Left lung (tissue), 10 donors: ENCODE results near the gene DNAJC5. TPM values are rescaled to one million over a fixed set of nuclear protein-coding genes. Genes with fewer than 3 reads are reported as not detected.

Experiments
- ATAC-seq: fragments of 200-7000 bp; cut with Tn5 transposase; one replicate; pipeline ENCODE4 v1.9.1; 2020; ENCODE audit warnings: moderate library complexity
- DNase-seq, 4 donors: peaks; one replicate each; pipeline ENCODE4 v3.0.0-alpha.2; 2013 to 2020
- H3K27ac ChIP-seq, 2 donors: fragments of 200-600 bp; sonication (generic) in 1 of 2; one replicate each; pipeline versions ENCODE4 v1.5.0 to v1.8.0; 2020 to 2021
- H3K27me3 ChIP-seq, 2 donors: fragments of 200-600 bp; sonication (generic) in 1 of 2; one replicate each; pipeline versions ENCODE4 v1.5.0 to v1.8.0; 2020 to 2021
- H3K36me3 ChIP-seq, 2 donors: fragments of 200-600 bp; sonication (generic) in 1 of 2; one replicate each; pipeline versions ENCODE4 v1.5.0 to v1.8.0; 2020 to 2021
- H3K4me1 ChIP-seq, 2 donors: fragments of 200-600 bp; one replicate each; pipeline ENCODE4 v1.8.0; 2021
- H3K4me3 ChIP-seq, 2 donors: fragments of 200-600 bp; sonication (generic) in 1 of 2; one replicate each; pipeline versions ENCODE4 v1.5.0 to v1.8.0; 2020 to 2021; ENCODE audit warnings: mild to moderate bottlenecking in 1 of 2
- H3K9me3 ChIP-seq, 2 donors: fragments of 200-600 bp; sonication (generic) in 1 of 2; one replicate each; pipeline versions ENCODE4 v1.5.0 to v1.8.0; 2020 to 2021
- intact Hi-C, 2 donors: fragments of 100-400 bp; cut with DNase I; formaldehyde crosslinking; loops; one replicate each; pipeline versions ENCODE4 v1.11.2 to v1.14.2; 2022
- polyA plus RNA-seq, 6 donors: library from polyadenylated mRNA; unstranded; fragments of 120-200 nt; gene quantifications; one replicate each; pipeline ENCODE4 v1.2.1, GENCODE V29; 2013; ENCODE audit not compliant: insufficient read length in 6 of 6
- total RNA-seq, 2 donors: library from RNA; stranded (reverse); fragmentation: NEBNext Ultra II Directional; extraction: Animal tissue kit (Norgen Biotek cat#: 25700); gene quantifications; one replicate each; pipeline ENCODE4 v1.2.1, GENCODE V29; 2021
- TF ChIP-seq, protein P1 (sequence below), 2 donors: fragments of 200-600 bp; sonication (generic) in 1 of 2; IDR thresholded peaks; one replicate each; pipeline versions ENCODE4 v1.5.0 to v1.8.0; 2021; ENCODE audit warnings: antibody characterized with exemption in 2 of 2
- donor health status: DM: no; HTN: yes; CAD: no.
- donor health status: DM: no; HTN: no; CAD: no.

Gene DNAJC5
- total and polyA plus RNA-seq, 8 donors = 17.5 to 59.5 (median 25.3) TPM

- Histone ChIP-seq H3K27me3 (no peaks in the 10 kb centered on the region), H3K36me3 (peaks cover 0 to 70% of the 10 kb centered on the region in 2 donors), H3K27ac (no peak overlapping the region), H3K4me1 (peaks cover 2 to 6% of the 10 kb centered on the region in 2 donors), H3K9me3 (no peaks in the 10 kb centered on the region), H3K4me3 (no peak overlapping the region)
- ATAC-seq = no peak
- TF ChIP-seq, protein P1, sequence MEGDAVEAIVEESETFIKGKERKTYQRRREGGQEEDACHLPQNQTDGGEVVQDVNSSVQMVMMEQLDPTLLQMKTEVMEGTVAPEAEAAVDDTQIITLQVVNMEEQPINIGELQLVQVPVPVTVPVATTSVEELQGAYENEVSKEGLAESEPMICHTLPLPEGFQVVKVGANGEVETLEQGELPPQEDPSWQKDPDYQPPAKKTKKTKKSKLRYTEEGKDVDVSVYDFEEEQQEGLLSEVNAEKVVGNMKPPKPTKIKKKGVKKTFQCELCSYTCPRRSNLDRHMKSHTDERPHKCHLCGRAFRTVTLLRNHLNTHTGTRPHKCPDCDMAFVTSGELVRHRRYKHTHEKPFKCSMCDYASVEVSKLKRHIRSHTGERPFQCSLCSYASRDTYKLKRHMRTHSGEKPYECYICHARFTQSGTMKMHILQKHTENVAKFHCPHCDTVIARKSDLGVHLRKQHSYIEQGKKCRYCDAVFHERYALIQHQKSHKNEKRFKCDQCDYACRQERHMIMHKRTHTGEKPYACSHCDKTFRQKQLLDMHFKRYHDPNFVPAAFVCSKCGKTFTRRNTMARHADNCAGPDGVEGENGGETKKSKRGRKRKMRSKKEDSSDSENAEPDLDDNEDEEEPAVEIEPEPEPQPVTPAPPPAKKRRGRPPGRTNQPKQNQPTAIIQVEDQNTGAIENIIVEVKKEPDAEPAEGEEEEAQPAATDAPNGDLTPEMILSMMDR (IDR thresholded peaks at IDR 0.05) = no peak
- DNase-seq = peak in 1 of 4 donors; percentile 82
- intact Hi-C loops = no loop called here
These were observed 67.8 kb downstream of the DNAJC5 start for GRCh38 chr20:63962426-63963347.

- H3K27ac ChIP-seq = no peak overlapping the region
- intact Hi-C loops = no loop called here
- ATAC-seq (no peak), DNase-seq (peak in 1 of 4 donors; percentile 76)
- no peaks in the 10 kb centered on the region for H3K27me3 ChIP-seq
- peaks cover 0 to 2% of the 10 kb centered on the region in 2 donors for H3K4me1 ChIP-seq
- H3K4me3 ChIP-seq = no peak overlapping the region
- peaks cover 0 to 72% of the 10 kb centered on the region in 2 donors for H3K36me3 ChIP-seq
- TF ChIP-seq, protein P1 (IDR thresholded peaks at IDR 0.05) = no peak
- H3K9me3 ChIP-seq = no peaks in the 10 kb centered on the region
These were observed 68.4 kb downstream of the DNAJC5 start for GRCh38 chr20:63963348-63963741.

DNA sequence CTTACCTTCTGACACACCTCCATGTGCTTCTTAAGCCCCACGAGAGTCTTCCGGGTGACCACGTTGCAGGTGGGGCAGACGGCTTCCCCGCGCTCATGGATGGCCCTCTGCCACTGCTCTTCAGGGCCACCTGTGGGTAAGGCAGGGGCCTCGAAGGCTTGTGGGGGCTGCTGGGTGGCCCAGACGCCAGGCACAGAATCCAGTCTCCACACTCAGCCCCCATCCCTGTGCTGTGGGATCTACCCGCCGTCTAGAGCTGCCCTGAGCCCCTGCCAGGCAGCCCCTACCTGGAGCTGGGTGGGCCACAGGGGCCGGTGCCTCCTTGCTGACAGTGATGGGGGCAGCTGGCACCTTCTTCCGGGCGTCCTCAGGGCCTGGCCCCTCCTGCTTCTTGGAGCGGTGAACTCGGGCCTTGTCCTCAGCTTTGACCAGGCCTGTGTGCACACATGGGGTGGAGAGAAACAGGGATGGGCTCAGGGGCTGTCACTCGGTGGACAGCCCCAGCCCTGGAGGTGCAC is 68.9 kb downstream of the DNAJC5 start:
- TF ChIP-seq, protein P1 (IDR thresholded peaks at IDR 0.05) = no peak
- Histone ChIP-seq H3K27me3 (no peaks in the 10 kb centered on the region), H3K4me3 (no peak overlapping the region), H3K4me1 (peaks cover 4 to 7% of the 10 kb centered on the region in 2 donors), H3K9me3 (no peaks in the 10 kb centered on the region), H3K27ac (no peak overlapping the region), H3K36me3 (peaks cover 0 to 69% of the 10 kb centered on the region in 2 donors)
- DNase-seq = peak in 1 of 4 donors; percentile 37
- ATAC-seq = no peak
- intact Hi-C loops = no loop called here

DNA sequence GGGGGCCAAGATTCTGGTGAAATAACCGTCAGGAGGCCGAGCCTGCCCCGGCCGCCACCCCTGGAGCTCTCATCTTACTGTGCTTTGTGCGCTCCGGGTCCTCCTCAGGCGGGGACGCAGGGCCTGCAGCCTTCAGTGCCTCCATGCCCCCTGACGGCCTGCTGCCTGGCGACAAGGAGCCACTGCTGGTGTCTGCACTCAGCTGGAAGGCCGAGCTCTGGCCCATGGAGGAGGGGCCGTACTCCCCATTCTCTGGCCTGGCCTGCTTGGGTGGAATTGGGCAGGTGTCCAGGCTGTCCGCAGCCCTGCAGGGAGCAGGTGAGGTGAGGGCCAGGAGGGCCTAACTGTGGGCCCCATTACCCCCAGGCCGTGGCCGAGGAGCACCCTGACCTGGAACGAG is 69.5 kb downstream of the DNAJC5 start:
- H3K9me3 ChIP-seq = no peaks in the 10 kb centered on the region
- ATAC-seq (no peak), DNase-seq (peak in 1 of 4 donors; percentile 77)
- TF ChIP-seq, protein P1 (IDR thresholded peaks at IDR 0.05) = no peak
- peaks cover 8 to 13% of the 10 kb centered on the region in 2 donors for H3K4me1 ChIP-seq
- H3K4me3 ChIP-seq = no peak overlapping the region
- H3K27me3 ChIP-seq = no peaks in the 10 kb centered on the region
- peaks cover 0 to 63% of the 10 kb centered on the region in 2 donors for H3K36me3 ChIP-seq
- intact Hi-C loops = no loop called here
- H3K27ac ChIP-seq = no peak overlapping the region
